NCI-H446 (cell line): ENCODE data around the gene RBM18.

Experiments used
- DNase-seq, 2 experiments: peaks; one replicate each; lab custom pipeline; 2025; lab: John Stamatoyannopoulos, UW

The RBM18 gene

GRCh38 chr9:122221183-122221811 lies 43.3 kb downstream of the RBM18 start:
- DNase-seq, result no peak

- no peak for DNase-seq
Measured at GRCh38 chr9:122220673-122221182, 43.9 kb downstream of the RBM18 start.

GRCh38 chr9:122219856-122220672 lies 44.6 kb downstream of the RBM18 start:
- no peak for DNase-seq

- DNase-seq, result no peak
Measured at GRCh38 chr9:122218935-122219855, 45.4 kb downstream of the RBM18 start.

GRCh38 chr9:122218071-122218934 lies 46.3 kb downstream of the RBM18 start:
- no peak for DNase-seq

- no peak for DNase-seq
Measured at GRCh38 chr9:122217640-122218039, 47.0 kb downstream of the RBM18 start.

GRCh38 chr9:122216798-122217418 lies 47.7 kb downstream of the RBM18 start:
- no peak for DNase-seq

GRCh38 chr9:122216138-122216797 lies 48.4 kb downstream of the RBM18 start:
- DNase-seq, result no peak

GRCh38 chr9:122215663-122216062 lies 49.0 kb downstream of the RBM18 start:
- no peak for DNase-seq

GRCh38 chr9:122214507-122214906 lies 50.1 kb downstream of the RBM18 start:
- DNase-seq, result no peak

GRCh38 chr9:122213589-122214413 lies 50.8 kb downstream of the RBM18 start:
- no peak for DNase-seq

GRCh38 chr9:122213102-122213588 lies 51.5 kb downstream of the RBM18 start:
- no peak for DNase-seq

GRCh38 chr9:122212473-122213004 lies 52.1 kb downstream of the RBM18 start:
- DNase-seq, result no peak

- DNase-seq, result no peak
Measured at GRCh38 chr9:122209451-122209850, 55.2 kb downstream of the RBM18 start.

GRCh38 chr9:122207096-122207495 lies 57.5 kb downstream of the RBM18 start:
- no peak for DNase-seq

- DNase-seq, result no peak
Measured at GRCh38 chr9:122206118-122207046, 58.3 kb downstream of the RBM18 start.

- DNase-seq, result no peak
Measured at GRCh38 chr9:122205176-122205575, 59.5 kb downstream of the RBM18 start.

GRCh38 chr9:122204491-122204890 lies 60.1 kb downstream of the RBM18 start:
- no peak for DNase-seq
